K562 (cell line): ENCODE results near the gene CACNA1A. TPM values are rescaled to one million over a fixed set of nuclear protein-coding genes. Genes with fewer than 3 reads are reported as not detected.
A peak's percentile ranks its signal among the peaks of the same experiment; 100 is the strongest.

Experiments
- ATAC-seq: fragments of 200-7000 bp; cut with Tn5 transposase; 3 replicates; pipeline ENCODE4 v1.9.1; 2020; ENCODE audit warnings: moderate library complexity
- BruUV-seq: library from RNA; stranded (reverse); fragments of 400-500 nt; replicated peaks from 2 replicates; lab custom pipeline; 2021; lab: Mats Ljungman, UMichigan
- CTCF ChIA-PET: fragments of 300-600 bp; formaldehyde crosslinking; extraction: SDS; loops from one replicate; lab custom pipeline; 2021; ENCODE audit warnings: low intra/inter-chr PET ratio; lab: Yijun Ruan, JAX
- POLR2A ChIA-PET: fragments of 300-600, 350-650 bp; sonication (Branson Sonifier 250); formaldehyde crosslinking; extraction: SDS; loops from one replicate; lab custom pipeline; 2021; ENCODE audit warnings: antibody characterized with exemption, inconsistent platforms; lab: Yijun Ruan, JAX
- DNase-seq, 4 experiments: peaks; one replicate each; pipeline versions ENCODE4 v3.0.0 to v3.0.0-alpha.2; 2011 to 2018; ENCODE audit warnings: low spot score in 3 of 4, mixed read lengths in 3 of 4; ENCODE audit errors: extremely low read depth in 1 of 4
- FAIRE-seq: peaks from 2 replicates; lab custom pipeline; 2011; peaks lifted over from hg19 to GRCh38; lab: Jason Lieb, UNC
- H2AFZ ChIP-seq: 2 replicates; pipeline ENCODE4 v1.6.0; 2011; ENCODE audit warnings: low read depth, low read length, control low read depth, inconsistent platforms
- H3K27ac ChIP-seq: fragments of 200-600 bp; 3 replicates; pipeline ENCODE4 v1.8.0; 2011; ENCODE audit warnings: low read depth, mild to moderate bottlenecking, control low read depth, inconsistent platforms, low read length, moderate library complexity, mixed read lengths; ENCODE audit errors: extremely low read depth
- H3K27me3 ChIP-seq, 2 experiments: fragments of 300-600 bp in 1 of 2; 2 replicates in 1 of 2; 3 replicates in 1 of 2; pipeline versions ENCODE4 v1.6.0 to v1.8.0; 2011; ENCODE audit warnings: inconsistent platforms in 2 of 2, low read length in 2 of 2, mild to moderate bottlenecking in 1 of 2, mixed read lengths in 1 of 2, moderate library complexity in 1 of 2; ENCODE audit not compliant: control insufficient read depth in 2 of 2, insufficient read depth in 2 of 2
- H3K36me3 ChIP-seq: fragments of 300-600 bp; 3 replicates; pipeline ENCODE4 v1.8.0; 2011; ENCODE audit warnings: mild to moderate bottlenecking, low read length, inconsistent platforms; ENCODE audit not compliant: control insufficient read depth, insufficient read depth
- H3K4me1 ChIP-seq, 2 experiments: fragments of 200-600 bp in 1 of 2; replicated peaks in 1 of 2; 2 replicates in 1 of 2; 3 replicates in 1 of 2; pipeline versions ENCODE4 v1.5.1 to v1.8.0; 2011; ENCODE audit warnings: inconsistent platforms in 2 of 2, low read length in 2 of 2, mild to moderate bottlenecking in 1 of 2, mixed read lengths in 1 of 2, moderate library complexity in 1 of 2; ENCODE audit not compliant: control insufficient read depth in 2 of 2, insufficient read depth in 2 of 2
- H3K4me2 ChIP-seq: 2 replicates; pipeline ENCODE4 v1.6.1; 2011; ENCODE audit warnings: low read length, control low read depth, inconsistent platforms, mixed read lengths; ENCODE audit not compliant: insufficient read depth
- H3K4me3 ChIP-seq: fragments of 200-600 bp; sonication (generic), shearing (Covaris generic); 2 replicates; pipeline ENCODE4 v1.5.1; 2016; ENCODE audit warnings: control low read depth, inconsistent platforms
- H3K79me2 ChIP-seq: fragments of 200-600 bp; 3 replicates; pipeline ENCODE4 v1.8.0; 2011; ENCODE audit warnings: low read length, inconsistent platforms; ENCODE audit not compliant: control insufficient read depth, insufficient read depth
- H3K9ac ChIP-seq, 2 experiments: 2 replicates each; pipeline versions ENCODE4 v1.6.0 to v1.6.1; 2011; ENCODE audit warnings: low read depth in 2 of 2, low read length in 2 of 2, control low read depth in 1 of 2, inconsistent platforms in 1 of 2, mild to moderate bottlenecking in 1 of 2, mixed read lengths in 1 of 2; ENCODE audit not compliant: insufficient read depth in 1 of 2
- H3K9me1 ChIP-seq: one replicate; pipeline ENCODE4 v1.6.0; 2011; ENCODE audit warnings: inconsistent platforms, mild to moderate bottlenecking, low read length, moderate library complexity; ENCODE audit not compliant: control insufficient read depth, insufficient read depth
- H3K9me3 ChIP-seq: replicated peaks from 2 replicates; pipeline ENCODE4 v1.5.1; 2011; ENCODE audit warnings: low read depth, low read length, inconsistent platforms; ENCODE audit not compliant: control insufficient read depth, insufficient read depth
- H4K20me1 ChIP-seq: replicated peaks from 2 replicates; pipeline ENCODE4 v1.6.1; 2011; ENCODE audit warnings: low read length, inconsistent platforms, mixed read lengths; ENCODE audit not compliant: control insufficient read depth, insufficient read depth
- ARID3A ChIP-seq: IDR thresholded peaks from 2 replicates; pipeline ENCODE4 v1.6.1; 2012; ENCODE audit warnings: low read depth, low read length, improper control_type of control experiment, borderline replicate concordance
- ETV1 ChIP-seq: fragments of 450-650 bp; conservative IDR thresholded peaks from 2 replicates; pipeline ENCODE4 v1.6.1; 2016; ENCODE audit warnings: missing genetic modification characterization, control low read depth, low read depth, missing compliant biosample characterization
- FOSL1 ChIP-seq: fragments of 200-800 bp; sonication (Bioruptor generic); conservative IDR thresholded peaks from 2 replicates; pipeline ENCODE4 v1.6.1; 2016; ENCODE audit warnings: missing genetic modification characterization, missing compliant biosample characterization
- MAFF ChIP-seq: IDR thresholded peaks from 2 replicates; pipeline ENCODE4 v1.6.1; 2012; ENCODE audit warnings: low read length, improper control_type of control experiment
- SMARCC2 ChIP-seq: fragments of 450-650 bp; IDR thresholded peaks from 2 replicates; pipeline ENCODE4 v1.6.1; 2017; ENCODE audit warnings: antibody characterized with exemption, moderate library complexity, mild to moderate bottlenecking, low read depth
- SMARCE1 ChIP-seq: fragments of 450-650 bp; IDR thresholded peaks from 2 replicates; pipeline ENCODE4 v1.7.1; 2016; ENCODE audit warnings: mild to moderate bottlenecking
- SRSF1 ChIP-seq: fragments of 200-400 bp; formaldehyde crosslinking; IDR thresholded peaks from 2 replicates; pipeline ENCODE4 v1.6.1; 2017; ENCODE audit warnings: mild to moderate bottlenecking, low read depth, low read length, moderate library complexity
- ZBTB40 ChIP-seq, 2 experiments: fragments of 450-650 bp in 1 of 2; sonication (generic) in 1 of 2; formaldehyde crosslinking in 1 of 2; IDR thresholded peaks; 2 replicates each; pipeline versions ENCODE4 v1.7.1 to v1.9.0; 2016 to 2022; ENCODE audit warnings: inconsistent platforms in 1 of 2, mild to moderate bottlenecking in 1 of 2, missing genetic modification reagents in 1 of 2
- ZNF316 ChIP-seq: fragments of 450-650 bp; IDR thresholded peaks from 2 replicates; pipeline ENCODE4 v1.6.1; 2016
- WGBS: fragments of 100-300 bp; shearing (Covaris generic); methylation state at CpG from one replicate; pipeline ENCODE4 v1.1.6; 2016; ENCODE audit warnings: low coverage, mixed read lengths; ENCODE audit not compliant: insufficient coverage; ENCODE audit errors: missing lambda C conversion rate; 5-methylcytosine and 5-hydroxymethylcytosine counted together
- in situ Hi-C: fragments of 300-500 bp; cut with MboI; formaldehyde crosslinking; loops from 4 replicates; pipeline ENCODE4 v1.15.0; 2018; ENCODE audit warnings: inconsistent platforms, mixed read lengths
- intact Hi-C: fragments of 100-400 bp; cut with micrococcal nuclease; formaldehyde crosslinking; loops from 2 replicates; pipeline ENCODE4 v1.14.2; 2022
- polyA plus RNA-seq, 8 experiments: library from polyadenylated mRNA; depleted of rRNA in 4 of 8; stranded (reverse) in 5 of 8; unstranded in 3 of 8; fragments of >200 nt; fragmentation: Nextera tagmentation in 2 of 8; fragmentation: Illumina TruSeq in 1 of 8; extraction: Ambion mirVana in 2 of 8; extraction: Trizol in 1 of 8; gene quantifications; 2 replicates each; pipeline versions ENCODE4 v1.2.1 to v1.2.3, GENCODE V29; 2011 to 2014; ENCODE audit warnings: inconsistent platforms in 1 of 8, missing spikeins in 1 of 8
- total RNA-seq, 7 experiments: library from RNA; depleted of rRNA in 6 of 7; stranded (reverse); fragments of >200 nt in 6 of 7; fragmentation: Illumina TruSeq in 2 of 7; extraction: Trizol in 2 of 7; gene quantifications; 2 replicates each; pipeline versions ENCODE4 v1.2.1 to v1.2.3, GENCODE V29; 2011 to 2021; ENCODE audit warnings: low replicate concordance in 1 of 7

CACNA1A gene
- total and polyA plus RNA-seq, 9 of the 15 experiments (the other 6 are each of a cell fraction or from before 2014, with no cell fraction given) = 0.03 to 0.20 (median 0.09) TPM; not detected in 1

- ATAC-seq = peak; percentile 18; the same call in 1 of the 3 replicates
- H3K4me1 ChIP-seq = peaks cover 13 to 32% of the 10 kb centered on the region in 2 experiments; a peak in 4 of 5 replicates
- DNase-seq = peak; percentile 45 to 62 (median 54)
- ChIA-PET POLR2A (interaction anchor here (0.6 to 0.7 kb wide), 2 partner anchors 26 to 1037 kb away, joined by 3 read pairs; no protein-coding TSS in a partner anchor), CTCF (interaction anchor here (0.7 kb wide), 1 partner anchor 32 kb away, joined by 6 read pairs; no protein-coding TSS in a partner anchor)
- no peaks in the 10 kb centered on the region for H3K79me2 ChIP-seq
- no peaks in the 10 kb centered on the region for H4K20me1 ChIP-seq
- H2AFZ ChIP-seq = peak overlapping the region; percentile 76
- H3K36me3 ChIP-seq = no peaks in the 10 kb centered on the region
- no peaks in the 10 kb centered on the region for H3K27me3 ChIP-seq
- H3K27ac ChIP-seq = peak overlapping the region; percentile 90
- BruUV-seq = no TSS peak
- H3K4me3 ChIP-seq = no peak overlapping the region
- peak overlapping the region; percentile 50 for H3K4me2 ChIP-seq
- in situ Hi-C loops = no loop called here
- no peaks in the 10 kb centered on the region for H3K9me1 ChIP-seq
- H3K9me3 ChIP-seq = peaks cover 8% of the 10 kb centered on the region
- 8% methylated on average over 10 of the region's 10 CpGs for WGBS
- intact Hi-C loops = no loop called here
- peak overlapping the region; percentile 48 to 82; a peak in 3 of 4 replicates for H3K9ac ChIP-seq
- peak; percentile 46 for FAIRE-seq
- peak; percentile 93 for TF ChIP-seq MAFF
- 0 out of 2 replicates have a peak, but pooled peaks have one; percentile 32 for TF ChIP-seq ARID3A
- peak; percentile 99 for TF ChIP-seq ZNF316
- TF ChIP-seq SMARCC2 = peak; percentile 53; the same call in 1 of the 2 replicates
- TF ChIP-seq ZBTB40 (IDR thresholded peaks at IDR 0.05) = peak; percentile 26; the same call in 1 of the 2 replicates
- no peak for TF ChIP-seq ZBTB40 (CRISPR knock-in tag; IDR thresholded peaks at IDR 0.05)
- TF ChIP-seq ETV1 (tag) = 0 out of 2 replicates have a peak, but pooled peaks have one; percentile 8
- peak; percentile 75 for TF ChIP-seq SMARCE1
- TF ChIP-seq SRSF1 = no peak
- TF ChIP-seq FOSL1 (tag) = peak; percentile 99
Observed at GRCh38 chr19:13398780-13399726, 107.2 kb downstream of the CACNA1A start.
